Activated CD4-positive, alpha-beta T cell treated with anti-CD3 and anti-CD28 coated beads for 36 hours (primary cell): ENCODE results near the gene KDM5A. TPM values are rescaled to one million over a fixed set of nuclear protein-coding genes. Genes with fewer than 3 reads are reported as not detected.

Experiments
- total RNA-seq, 2 experiments: library from RNA; stranded (reverse); gene quantifications; one replicate each; pipeline ENCODE4 v1.2.3, GENCODE V29; 2021

KDM5A gene
- total RNA-seq, 2 experiments from 2014 or later = 40.3 to 58.7 TPM

Other genes starting within 250 kb of the KDM5A start
- under 1 TPM; 0.35 to 0.37 TPM for gene SLC6A12, start 175.2 kb downstream of the KDM5A start, total RNA-seq
- gene SLC6A13, start 126.5 kb downstream of the KDM5A start, total RNA-seq = under 1 TPM; 0.16 to 0.30 TPM
- gene CCDC77, start 12.3 kb upstream of the KDM5A start, total RNA-seq = 10 to 100 TPM; 17.3 to 18.7 TPM
- gene B4GALNT3, start 70.6 kb upstream of the KDM5A start, total RNA-seq = 1 to 10 TPM; 2.2 to 3.3 TPM